Activated CD8-positive, alpha-beta memory T cell treated with anti-CD3 and anti-CD28 coated beads, Interleukin-2, amount 50 U/mL, for 48 hours (primary cell): ENCODE data around the gene PHYHD1.
A peak's percentile ranks its signal among the peaks of the same experiment; 100 is the strongest.

Experiments used
- DNase-seq: peaks from one replicate; pipeline ENCODE4 v3.0.0-alpha.2; 2020

The PHYHD1 gene

GRCh38 chr9:128901822-128902221, 19.0 kb upstream of the PHYHD1 start:
- DNase-seq = no peak

DNA sequence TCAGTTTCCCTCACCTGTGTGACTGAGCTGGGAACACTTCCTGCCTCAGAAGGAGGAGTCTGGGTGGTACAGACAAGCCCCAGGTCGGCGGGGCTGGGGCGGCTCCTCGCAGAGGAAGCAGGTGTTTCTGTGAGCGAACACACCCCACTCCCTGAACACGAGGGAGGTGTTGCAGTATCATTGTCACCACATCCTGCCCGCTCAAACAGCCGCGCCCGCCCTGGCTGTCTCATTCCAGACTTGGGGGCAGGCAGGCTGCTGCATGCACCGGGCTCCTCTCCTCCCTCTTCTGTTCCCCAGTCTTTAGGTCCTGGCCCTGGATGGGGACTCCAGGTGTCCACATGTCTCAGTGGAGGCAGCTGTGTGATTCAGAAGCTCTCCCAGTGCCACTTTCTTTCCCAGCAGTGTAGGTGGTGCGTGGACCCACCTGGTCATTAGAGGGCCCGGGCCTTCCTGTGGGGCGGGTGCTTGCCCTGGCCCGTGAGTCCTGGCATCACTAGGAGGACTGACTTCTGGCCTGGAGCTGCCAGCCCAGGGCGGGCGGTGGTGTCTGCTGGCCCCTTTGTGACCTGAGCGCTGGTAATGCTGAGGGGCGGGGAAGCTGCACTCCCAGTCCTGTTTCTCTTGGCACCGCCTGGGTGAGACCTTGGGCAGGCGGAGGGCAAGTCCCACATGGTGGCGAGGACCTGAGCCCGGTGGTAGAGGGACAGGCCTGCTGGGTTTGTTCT, 18.3 kb upstream of the PHYHD1 start:
- DNase-seq = peak; percentile 91

DNA sequence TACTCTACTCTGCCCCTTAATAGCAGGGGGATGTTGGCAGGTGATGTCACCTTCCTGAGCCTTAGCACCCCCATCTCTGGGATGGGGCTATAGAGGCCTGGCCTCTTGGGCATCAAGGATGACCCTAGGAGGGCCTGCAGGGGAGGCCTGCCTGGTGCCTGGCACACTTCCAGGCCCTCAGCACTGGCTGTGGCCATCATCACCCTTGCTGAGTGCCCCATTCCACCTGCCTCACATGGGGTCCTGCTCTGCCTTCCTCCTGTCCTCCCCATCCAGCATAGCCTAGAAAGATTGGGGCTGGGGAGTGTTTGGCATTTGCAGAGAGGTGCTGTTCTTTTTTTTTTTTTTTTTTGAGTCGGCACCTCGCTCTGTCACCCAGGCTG, 17.7 kb upstream of the PHYHD1 start:
- DNase-seq = no peak

DNA sequence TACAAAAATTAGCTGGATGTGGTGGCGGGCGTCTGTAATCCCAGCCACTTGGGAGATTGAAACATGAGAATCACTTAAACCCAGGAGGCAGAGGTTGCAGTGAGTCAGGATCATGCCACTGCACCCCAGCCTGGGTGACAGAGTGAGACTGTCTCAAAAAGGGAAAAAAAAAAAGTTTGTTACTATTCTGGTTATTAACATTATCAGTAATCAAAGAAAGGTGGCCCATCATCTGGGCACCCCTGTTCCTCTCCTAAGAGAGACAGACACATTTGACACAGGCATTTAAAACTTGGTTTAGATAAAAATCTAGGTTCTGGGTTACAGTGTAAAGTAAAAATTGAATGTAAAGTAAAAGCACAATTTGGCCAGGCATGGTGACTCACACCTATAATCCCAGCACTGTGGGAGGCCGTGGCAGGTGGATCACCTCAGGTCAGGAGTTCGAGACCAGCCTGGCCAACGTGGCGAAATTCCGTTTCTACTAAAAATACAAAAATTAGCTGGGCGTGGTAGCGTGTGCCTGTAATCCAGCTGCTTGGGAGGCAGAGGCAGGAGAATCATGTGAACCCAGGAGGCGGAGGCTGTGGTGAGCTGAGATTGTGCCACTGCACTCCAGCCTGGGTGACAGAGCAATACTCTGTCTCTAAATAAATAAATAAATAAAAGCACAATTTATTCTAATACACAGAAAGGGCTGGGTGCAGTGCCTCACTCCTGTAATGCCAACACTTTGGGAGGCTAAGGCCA, 16.7 kb upstream of the PHYHD1 start:
- DNase-seq = no peak

DNA sequence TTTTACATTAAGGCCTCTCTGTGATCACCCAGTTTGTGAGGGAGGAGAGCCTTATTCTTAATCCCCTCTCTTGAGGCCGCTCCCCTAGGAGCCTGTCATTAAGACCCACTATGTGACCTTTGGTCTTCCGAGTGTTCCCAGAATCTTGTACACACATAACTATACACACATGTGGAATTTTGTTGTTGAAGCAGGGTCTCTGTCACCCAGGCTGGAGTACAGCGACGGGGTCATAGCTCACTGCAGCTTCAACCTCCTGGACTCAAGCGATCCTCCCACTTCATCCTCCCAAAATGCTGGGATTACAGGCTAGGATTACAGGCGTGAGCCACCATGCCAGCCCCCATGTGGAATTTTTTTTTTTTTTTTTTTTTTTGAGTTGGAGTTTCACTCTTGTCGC, 14.8 kb upstream of the PHYHD1 start:
- DNase-seq = no peak

DNA sequence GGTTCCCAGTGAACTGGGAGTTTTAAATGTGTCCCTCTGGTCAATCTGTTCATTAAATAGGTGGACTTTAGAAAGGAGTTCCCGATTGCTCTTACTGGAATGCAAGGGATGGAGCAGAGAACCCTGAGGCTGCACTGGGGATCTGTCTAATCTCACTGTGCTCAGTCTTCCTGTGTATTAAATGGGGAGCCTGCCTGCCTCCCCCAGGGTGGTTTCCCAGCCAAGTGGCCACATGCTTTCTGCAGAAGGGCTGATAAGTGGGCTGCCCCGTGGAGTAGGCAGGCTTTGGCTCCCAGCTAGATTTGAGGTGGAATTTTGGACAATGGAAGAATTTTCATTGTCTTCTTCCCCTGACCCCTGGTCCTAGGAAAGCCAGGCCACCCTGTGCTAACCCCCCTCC, 14.0 kb upstream of the PHYHD1 start:
- DNase-seq = no peak

DNA sequence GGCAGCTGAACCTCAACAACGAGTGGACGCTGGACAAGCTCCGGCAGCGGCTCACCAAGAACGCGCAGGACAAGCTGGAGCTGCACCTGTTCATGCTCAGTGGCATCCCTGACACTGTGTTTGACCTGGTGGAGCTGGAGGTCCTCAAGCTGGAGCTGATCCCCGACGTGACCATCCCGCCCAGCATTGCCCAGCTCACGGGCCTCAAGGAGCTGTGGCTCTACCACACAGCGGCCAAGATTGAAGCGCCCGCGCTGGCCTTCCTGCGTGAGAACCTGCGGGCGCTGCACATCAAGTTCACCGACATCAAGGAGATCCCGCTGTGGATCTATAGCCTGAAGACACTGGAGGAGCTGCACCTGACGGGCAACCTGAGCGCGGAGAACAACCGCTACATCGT, 12.4 kb upstream of the PHYHD1 start:
- no peak for DNase-seq

DNA sequence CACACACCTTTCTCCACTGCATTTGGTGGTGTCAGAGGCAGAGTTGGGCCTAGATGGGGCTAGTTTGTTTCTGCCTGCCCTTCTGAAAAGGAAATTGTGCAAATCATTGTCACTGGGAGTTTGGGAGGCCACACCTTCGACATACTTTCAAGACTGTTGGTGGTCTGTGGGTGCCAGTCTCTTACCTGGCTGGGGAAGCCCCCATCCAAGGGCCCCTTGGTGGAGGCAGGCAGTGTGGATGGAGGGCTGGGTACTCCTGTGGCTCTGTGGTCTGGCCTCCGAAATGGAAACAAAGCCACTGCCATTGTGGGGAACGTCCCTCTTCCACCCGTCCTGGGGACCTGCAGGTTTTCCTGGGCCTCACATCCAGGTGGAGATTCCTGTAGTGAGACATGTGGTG, 10.9 kb upstream of the PHYHD1 start:
- no peak for DNase-seq

GRCh38 chr9:128910906-128911305, 9.9 kb upstream of the PHYHD1 start:
- DNase-seq = no peak

GRCh38 chr9:128911529-128912035, 9.2 kb upstream of the PHYHD1 start:
- no peak for DNase-seq

- no peak for DNase-seq
Measured at GRCh38 chr9:128912270-128912853, 8.4 kb upstream of the PHYHD1 start.

DNA sequence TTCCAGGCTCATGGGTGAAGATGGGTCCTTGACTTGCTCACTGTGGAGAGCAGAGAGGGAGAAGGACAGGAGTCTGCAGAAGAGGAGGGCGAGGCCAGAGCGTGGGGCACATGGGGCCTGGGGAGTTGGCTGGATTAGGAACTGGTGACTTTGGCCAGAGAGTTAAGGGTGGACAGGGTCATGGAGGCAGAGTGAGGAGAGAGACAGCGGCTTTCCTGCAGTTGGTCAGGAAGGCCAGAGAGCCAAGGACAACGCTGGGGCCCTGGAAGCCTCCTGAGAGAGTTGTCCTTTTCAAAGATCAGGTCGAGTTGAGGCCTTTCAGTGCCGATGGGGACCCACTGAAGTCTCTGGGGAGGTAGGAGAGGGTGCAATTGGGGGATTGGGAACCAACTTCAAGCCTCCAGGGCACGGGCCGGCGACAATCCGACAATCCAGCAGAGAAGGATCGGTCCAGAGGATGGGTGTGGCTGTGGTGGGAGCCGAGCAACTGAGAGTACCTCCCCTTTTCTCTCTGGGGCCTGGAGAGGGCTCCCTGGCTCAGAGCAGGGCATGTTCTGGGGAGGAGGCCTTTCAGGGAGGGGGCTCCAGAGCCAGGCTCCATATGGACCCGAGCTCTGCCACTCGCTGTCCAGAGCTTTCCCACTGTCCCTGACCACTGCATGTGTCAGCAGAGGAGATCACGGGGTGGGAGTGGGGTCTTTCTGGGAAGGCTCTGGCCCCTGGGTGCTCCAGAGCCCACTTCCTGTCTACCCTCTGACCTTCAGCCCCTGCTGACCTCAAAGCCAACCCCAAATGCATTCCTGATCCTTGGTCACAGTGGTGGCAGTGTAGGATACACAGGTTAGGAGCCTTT, 7.5 kb upstream of the PHYHD1 start:
- no peak for DNase-seq

GRCh38 chr9:128913995-128914772, 6.6 kb upstream of the PHYHD1 start:
- no peak for DNase-seq

GRCh38 chr9:128916204-128916603, 4.6 kb upstream of the PHYHD1 start:
- DNase-seq = no peak

DNA sequence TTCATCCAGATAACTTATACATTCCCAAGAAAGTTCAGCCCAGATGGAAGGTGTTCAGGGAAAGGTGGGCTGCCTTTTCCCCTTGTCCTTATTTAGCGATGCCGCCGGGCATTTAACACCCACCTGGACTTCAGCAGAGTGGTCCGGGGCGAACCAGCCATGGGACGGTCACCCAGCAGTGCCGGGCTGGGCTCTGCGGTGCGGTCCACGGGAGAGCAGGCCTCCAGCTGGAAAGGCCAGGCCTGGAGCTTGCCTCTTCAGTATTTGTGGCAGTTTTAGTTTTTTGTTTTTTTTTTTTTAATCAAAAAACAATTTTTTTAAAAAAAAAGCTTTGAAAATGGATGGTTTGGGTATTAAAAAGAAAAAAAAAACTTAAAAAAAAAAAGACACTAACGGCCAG, 4.0 kb upstream of the PHYHD1 start:
- no peak for DNase-seq

DNA sequence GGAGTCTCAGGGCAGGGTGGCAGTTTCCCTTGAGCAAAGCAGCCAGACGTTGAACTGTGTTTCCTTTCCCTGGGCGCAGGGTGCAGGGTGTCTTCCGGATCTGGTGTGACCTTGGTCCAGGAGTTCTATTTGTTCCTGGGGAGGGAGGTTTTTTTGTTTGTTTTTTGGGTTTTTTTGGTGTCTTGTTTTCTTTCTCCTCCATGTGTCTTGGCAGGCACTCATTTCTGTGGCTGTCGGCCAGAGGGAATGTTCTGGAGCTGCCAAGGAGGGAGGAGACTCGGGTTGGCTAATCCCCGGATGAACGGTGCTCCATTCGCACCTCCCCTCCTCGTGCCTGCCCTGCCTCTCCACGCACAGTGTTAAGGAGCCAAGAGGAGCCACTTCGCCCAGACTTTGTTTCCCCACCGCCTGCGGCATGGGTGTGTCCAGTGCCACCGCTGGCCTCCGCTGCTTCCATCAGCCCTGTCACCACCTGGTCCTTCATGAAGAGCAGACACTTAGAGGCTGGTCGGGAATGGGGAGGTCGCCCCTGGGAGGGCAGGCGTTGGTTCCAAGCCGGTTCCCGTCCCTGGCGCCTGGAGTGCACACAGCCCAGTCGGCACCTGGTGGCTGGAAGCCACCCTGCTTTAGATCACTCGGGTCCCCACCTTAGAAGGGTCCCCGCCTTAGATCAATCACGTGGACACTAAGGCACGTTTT, 3.5 kb upstream of the PHYHD1 start:
- DNase-seq = no peak

- no peak for DNase-seq
Measured at GRCh38 chr9:128918921-128919320, 1.9 kb upstream of the PHYHD1 start.

DNA sequence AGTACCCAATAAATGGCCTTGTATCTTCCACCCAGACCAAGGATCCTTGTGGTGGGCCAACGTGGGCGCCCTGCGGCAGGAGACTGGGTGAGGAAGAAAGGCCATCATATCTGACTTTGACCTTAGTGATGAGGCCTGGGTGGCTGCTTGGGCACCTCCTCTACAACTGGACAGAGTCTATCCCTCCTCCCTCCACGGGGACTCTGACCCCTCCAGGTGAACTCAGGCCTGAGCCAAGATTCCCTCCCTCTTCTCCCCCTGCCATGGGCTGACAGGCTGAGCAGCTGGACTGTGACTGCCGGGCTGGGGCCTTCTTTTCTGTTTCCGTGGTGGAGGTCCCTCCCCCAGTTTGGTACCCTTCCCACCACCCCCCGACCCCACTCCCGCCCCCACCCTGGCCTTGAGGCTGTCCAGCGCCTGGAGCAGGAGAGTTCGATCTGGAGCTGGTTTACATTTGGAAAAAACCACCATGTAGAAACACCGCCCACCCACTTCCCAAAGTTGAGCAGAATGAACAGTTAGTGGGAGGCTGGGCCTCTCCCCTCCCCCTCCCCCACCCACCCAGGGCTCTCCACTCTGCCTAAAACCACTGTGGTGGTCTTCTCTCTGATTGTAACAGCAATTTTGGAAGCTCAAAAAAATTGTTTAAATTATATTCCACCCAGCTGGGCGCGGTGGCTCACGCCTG, 1.2 kb upstream of the PHYHD1 start:
- DNase-seq = no peak

- DNase-seq = no peak
Measured at GRCh38 chr9:128921881-128922763, 1.3 kb downstream of the PHYHD1 start.

DNA sequence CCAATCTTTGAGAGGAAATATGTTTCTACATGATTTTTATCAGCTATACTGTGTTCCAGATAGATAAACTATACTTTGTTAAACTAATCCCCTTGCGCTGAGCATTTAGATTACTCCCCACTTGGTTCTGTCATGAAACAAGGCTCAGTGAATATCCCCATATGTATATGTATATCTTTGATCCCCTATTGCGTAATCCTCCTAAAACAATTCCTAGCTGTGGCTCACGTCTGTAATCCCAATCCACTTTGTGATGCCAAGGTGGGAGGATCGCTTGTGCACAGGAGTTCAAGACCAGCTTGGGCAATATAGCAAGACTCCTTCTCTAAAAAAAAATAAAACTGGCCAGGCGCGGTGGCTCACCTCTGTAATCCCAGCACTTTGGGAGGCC, 2.7 kb downstream of the PHYHD1 start:
- no peak for DNase-seq
